Smooth muscle cell of the brain vasculature (primary cell): ENCODE results near the gene HGS.
"Not testable (repeated sequence)": the region's sequence is repeated elsewhere in the genome, so short reads cannot be mapped to it uniquely, and the experiment has no call there.

Experiments
- DNase-seq: peaks from one replicate; pipeline ENCODE4 v3.0.0-alpha.2; 2012; ENCODE audit warnings: low read depth, low spot score

The HGS gene

DNA sequence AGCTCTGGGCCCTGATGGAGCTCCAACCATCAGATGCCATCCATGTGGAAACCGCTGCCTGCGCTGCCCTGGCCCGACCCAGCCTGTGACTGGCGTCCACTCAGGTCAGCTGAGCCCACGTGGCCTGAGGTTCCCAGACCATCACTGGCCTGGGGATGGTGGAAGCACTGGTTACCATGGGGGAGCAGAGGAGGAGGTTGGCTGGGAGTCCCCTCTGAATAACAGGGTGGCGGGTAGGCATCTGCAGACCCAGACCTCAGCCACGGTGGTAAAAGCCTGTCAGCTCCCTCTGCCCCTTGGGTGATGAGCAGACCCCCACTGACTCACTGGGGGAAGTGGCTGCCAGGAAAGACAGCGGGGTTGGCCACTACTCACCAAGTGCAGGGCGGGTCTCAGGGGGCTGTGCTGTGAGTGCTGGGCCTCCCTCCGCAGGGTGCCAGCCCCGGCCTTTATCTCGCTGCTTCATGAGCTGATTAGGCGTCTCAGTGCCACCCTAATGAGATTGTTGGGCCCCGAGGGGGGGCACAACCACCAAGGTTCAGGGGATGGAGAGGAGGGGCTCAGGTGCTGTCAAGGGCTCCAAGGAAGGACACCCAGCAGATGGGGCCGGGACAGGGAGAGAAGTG, 27.6 kb upstream of the HGS start, which contains the start of gene PDE6G:
PDE6G (minus strand) TSS at position 425 of the 626 bp plus-strand sequence. CDS start 3,237 bp downstream, outside the sequence.
- DNase-seq = no peak

- DNase-seq = no peak
Observed at GRCh38 chr17:81656835-81657234, 27.0 kb upstream of the HGS start.

- DNase-seq = no peak
Observed at GRCh38 chr17:81659038-81659437, 24.8 kb upstream of the HGS start.

DNA sequence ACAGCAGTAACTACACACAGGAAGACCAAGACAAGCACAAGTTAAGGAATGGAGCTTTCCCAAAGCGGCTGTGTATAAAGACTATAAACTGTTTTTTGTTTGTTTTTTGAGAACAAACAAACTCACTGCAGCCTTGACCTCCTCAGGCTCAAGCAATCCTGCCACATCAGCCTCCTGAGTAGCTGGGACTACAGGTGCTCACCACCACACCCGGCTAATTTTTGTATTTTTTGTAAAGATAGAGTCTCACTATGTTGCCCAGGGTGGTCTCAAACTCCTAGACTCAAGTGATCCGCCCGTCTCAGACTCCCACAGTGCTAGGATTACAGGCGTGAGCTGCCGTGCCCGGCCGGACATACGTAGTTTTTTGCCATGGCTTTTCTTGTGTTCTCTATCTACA, 23.4 kb upstream of the HGS start:
- DNase-seq = no peak

DNA sequence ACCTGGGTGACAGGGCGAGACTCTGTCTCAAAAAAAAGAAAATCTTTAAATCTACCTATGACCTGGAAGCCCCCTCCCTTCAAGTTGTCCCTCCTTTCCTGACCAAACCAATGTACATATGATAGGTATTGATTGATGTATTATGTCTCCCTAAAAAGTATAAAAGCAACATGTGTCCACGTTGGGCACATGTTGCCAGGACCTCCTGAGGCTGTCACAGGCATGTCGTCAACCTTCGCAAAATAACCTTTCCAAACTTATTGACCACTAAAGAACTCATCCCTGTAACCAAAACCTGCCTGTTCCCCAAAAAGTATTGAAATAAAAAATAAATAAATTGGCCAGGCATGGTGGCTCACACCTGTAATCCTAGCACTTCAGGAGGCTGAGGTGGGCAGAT, 21.8 kb upstream of the HGS start:
- DNase-seq = no peak

DNA sequence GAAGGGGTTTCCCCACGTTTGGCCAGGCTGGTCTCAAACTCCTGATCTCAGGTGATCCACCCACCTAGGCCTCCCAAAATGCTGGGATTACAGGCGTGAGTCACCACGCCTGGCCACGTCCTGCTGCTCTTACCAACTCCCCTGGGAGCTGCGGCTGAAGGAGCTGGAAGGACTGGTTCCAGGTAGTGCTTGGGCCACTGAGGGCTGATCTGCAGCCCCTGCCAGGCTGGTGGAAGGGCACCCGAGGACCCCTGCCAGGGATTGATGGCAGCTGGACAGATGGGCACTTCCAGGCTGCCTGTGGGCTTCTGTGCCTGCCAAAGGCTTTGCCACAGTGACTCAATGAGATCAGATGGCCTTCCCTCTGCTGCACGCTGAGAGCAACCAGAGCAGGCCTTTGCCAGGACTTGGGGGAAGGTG, 19.8 kb upstream of the HGS start:
- no peak for DNase-seq

DNA sequence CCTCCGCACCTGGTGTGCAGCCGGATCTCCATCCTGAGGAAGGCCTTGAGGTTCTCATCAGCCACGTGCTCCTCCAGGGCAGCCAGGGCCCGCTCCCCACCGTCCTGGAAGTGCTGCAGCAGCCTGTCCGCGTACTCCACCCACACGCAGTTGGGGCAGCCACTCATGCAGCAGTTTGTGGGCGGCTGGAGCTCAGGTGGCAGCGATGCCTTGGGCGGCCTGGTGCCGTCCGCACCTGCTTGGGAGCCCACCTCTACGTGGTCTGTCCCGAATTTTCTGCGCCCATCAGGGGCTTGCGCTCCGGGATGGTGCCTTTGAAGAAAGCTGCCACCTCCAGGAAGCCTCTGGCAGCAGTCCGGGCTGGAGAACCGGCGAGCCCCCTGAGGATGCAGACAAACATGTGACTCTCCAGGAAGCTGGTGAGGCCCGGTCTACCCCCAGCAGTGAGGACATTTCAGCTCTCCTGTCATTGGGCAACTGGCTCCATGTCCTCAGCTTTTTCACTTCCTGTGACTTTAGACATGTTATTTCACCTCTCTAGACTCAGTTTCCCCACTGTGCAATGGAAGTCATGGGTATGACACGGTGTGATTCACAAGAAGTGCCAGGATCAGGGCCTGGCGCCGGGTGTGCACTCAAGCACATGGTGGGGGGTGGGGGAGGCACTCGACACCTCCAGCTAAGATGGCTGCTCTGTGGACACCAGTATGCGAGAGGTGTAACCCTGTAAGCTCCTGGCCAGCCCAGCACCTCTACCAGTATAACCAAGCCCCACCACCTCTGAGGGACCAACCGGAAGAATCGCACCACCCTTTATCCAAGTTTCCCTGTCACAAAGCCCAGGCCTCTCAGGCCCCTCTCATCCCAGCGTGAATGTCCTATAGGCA, 18.4 kb upstream of the HGS start:
- DNase-seq = no peak

DNA sequence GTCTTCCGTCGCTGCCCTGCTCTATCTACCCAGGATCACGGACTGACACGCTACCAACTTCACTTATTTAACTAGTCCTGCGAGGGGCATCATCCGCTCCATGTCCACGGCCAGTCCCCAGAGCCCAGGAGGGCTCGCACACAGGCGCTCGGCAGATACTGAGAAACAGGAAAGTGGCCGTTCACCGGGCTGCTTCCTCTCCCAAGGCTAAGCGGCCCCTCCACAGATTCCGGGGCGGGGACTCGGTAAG, 17.8 kb upstream of the HGS start:
- DNase-seq = no peak

DNA sequence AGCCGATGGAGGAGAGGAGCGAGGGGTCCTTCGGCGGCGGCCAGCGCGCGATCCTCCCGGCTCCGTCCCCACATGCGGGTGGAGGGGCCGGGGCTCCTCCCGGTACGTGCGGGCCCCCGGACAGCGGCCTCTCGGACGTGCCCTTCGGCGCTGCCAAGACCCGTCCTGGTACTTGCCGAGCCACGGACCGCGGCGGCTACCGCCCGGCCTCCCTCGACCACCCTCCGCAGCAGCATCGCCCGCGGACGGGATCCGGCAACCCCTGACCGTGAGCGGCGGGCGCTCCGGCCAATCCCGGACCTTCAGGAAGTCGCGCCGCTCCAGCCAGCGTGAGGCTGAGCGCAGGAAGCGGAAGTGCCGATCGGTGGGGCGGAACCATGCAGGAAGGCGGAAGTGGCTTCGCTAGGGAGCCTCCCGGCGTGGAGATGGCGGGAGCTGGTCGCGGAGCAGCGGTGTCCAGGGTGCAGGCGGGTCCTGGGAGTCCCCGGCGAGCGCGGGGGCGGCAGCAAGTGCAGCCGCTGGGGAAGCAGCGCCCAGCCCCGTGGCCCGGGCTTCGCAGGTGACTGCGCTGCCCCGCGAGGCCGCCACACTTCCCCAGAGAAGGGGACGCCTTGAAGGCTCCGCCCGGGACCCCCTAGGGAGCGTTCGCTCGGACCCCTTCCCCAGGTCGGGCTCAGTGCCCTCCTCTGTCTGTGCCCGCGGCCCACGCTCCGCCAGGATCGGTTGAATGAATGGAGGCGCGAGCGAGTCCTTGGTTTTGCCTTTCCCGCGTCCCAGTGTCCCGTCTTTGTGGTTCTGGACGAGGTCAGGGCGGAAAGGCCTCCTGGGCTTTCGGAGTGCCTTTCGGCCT, 17.2 kb upstream of the HGS start, which contains the start of the genes CCDC137 and OXLD1:
CCDC137 (plus strand) TSS at position 396 of the 850 bp plus-strand sequence; CDS start at position 426, 30 bp downstream.
OXLD1 (minus strand) TSS at position 264 of the 850 bp plus-strand sequence; CDS start at position 236, 28 bp downstream.
- DNase-seq = peak; percentile 88

GRCh38 chr17:81667754-81668153, 16.1 kb upstream of the HGS start:
- no peak for DNase-seq

GRCh38 chr17:81672504-81672903, 11.3 kb upstream of the HGS start:
- DNase-seq = no peak

DNA sequence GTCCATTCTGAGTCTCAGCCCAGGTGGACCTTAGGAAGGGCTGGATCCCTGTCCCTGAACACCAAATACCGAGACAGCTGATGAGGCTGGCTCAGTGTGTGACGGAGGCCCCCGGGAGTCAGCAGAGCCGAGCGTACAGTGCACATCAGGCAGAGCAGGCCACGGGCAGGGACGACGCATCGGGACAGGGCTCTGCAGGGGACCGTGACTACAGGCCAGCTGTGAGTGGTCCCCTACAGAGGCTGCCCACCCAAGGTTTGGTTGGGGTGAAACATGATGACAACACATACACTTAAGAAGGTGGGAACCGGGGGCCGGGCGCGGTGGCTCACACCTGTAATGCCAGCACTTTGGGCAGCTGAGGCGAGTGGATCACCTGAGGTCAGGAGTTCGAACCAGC, 10.9 kb upstream of the HGS start:
- no peak for DNase-seq

- no peak for DNase-seq
Observed at GRCh38 chr17:81673561-81674258, 10.1 kb upstream of the HGS start.

DNA sequence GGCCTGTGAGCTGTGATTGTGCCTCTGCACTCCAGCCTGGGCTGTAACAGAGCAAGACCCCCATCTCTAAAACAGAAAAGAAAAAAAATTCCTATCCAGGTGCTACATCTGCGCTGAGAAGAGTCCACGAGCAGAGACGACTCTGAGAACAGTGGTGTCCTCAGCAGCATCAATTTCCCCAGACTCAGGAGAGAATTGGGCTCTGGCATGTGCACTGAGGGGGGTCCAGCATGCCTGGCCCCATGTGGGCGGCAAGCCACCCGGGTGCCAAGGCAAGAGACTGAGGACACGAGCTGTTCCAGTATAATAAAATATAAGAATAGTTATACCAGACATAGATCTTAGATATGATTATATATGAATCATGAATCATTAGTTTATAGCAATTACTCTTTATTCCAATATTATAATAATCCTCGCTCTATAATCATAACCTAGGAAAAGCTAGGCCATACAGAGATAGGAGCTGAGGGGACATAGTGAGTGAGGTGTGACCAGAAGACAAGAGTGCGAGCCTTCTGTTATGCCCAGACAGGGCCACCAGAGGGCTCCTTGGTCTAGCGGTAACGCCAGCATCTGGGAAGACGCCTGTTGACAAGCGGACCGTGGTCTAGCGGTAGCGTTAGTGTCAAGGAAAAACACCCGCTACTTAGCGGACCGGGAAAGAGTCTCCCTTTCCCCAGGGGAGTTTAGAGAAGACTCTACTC, 8.1 kb upstream of the HGS start:
- DNase-seq = not testable (repeated sequence)

- no peak for DNase-seq
Observed at GRCh38 chr17:81676906-81677305, 6.9 kb upstream of the HGS start.

DNA sequence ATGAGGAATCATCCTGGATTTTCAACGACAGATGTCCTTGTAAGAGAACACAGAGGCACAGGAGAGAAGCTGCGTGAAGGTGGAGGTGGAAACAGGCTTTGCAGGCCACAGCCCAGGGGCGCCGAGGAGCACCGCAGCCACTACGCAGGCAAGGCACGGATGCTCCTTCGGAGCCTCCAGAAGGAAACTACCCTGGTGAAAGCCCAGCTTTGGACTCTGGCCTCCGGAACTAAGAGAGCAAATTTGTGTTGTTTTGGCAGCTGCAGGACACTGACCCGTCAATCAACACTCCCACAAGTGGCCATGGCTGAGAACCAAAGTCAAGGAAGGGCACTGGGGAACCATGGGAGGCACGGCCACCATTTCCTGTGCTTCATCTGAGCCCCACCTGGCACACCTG, 3.7 kb upstream of the HGS start:
- DNase-seq = no peak

- no peak for DNase-seq
Observed at GRCh38 chr17:81681672-81682071, 2.1 kb upstream of the HGS start.

DNA sequence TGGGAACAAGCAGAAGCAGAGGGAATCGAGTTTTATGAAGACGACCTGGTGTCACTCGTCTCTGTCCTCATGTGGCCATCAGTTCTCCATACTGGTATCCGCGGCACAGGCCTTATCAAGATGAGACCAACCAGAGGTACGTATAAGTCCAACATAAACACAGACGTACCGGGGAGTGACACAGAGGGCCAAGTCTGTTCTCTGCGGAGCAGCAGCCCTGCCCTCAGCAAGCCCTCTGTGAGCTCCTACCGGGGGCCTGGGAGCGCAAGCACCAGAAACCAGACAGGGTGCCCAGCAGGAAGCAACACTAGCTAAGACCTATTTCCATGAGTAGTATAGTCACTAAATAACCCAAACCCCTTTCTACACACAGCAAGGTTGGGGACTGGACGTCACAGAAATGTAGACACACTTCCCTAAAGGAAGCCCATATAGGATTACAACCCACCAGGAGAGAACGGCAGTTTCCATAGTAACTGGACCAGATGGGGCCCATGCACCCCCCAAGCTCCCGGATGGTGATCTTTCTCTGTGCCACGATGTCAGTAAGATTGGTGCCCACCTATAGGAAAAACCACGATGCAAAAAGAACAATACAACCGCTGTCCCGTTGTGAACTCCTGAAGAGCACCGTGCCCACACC, 1.1 kb upstream of the HGS start:
- no peak for DNase-seq

DNA sequence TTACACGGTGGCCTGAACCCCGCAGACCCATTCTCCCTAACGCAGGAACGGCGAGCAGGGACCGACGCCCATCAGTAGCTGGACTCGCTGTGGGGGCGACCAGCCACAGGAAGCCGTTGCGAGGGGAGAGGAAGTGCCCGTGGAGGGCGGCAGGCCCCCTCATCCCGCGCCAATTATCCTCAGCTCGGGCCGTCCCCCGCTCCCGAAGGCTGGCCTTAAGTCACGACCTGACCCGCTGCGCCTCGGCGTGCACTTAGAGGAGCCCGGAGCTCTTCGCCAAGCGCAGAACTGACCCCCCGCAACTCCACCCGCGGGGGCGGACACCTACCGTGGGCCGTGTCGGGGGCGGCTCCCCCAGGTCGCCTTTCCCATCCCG, 615 bp upstream of the HGS start:
- no peak for DNase-seq

- DNase-seq = no peak
Observed at GRCh38 chr17:81684442-81684911, 666 bp downstream of the HGS start.
